GM12878 (cell line): Measurements from ENCODE around the gene ENOX2.

Experiments used
- CTCF ChIP-seq, 3 experiments: IDR thresholded peaks in 2 of 3; conservative IDR thresholded peaks in 1 of 3; 2 replicates each; pipeline ENCODE4 v1.5.1; 2011; ENCODE audit warnings: low read depth in 3 of 3, low read length in 3 of 3, mild to moderate bottlenecking in 3 of 3, control low read depth in 2 of 3, moderate library complexity in 2 of 3, inconsistent platforms in 1 of 3, mixed read lengths in 1 of 3; ENCODE audit not compliant: control insufficient read depth in 2 of 3, insufficient read depth in 1 of 3; ENCODE audit errors: extremely low read depth in 1 of 3
- CUX1 ChIP-seq: IDR thresholded peaks from 2 replicates; pipeline ENCODE4 v1.6.1; 2012; ENCODE audit warnings: improper control_type of control experiment, low read depth, low read length; ENCODE audit not compliant: insufficient replicate concordance
- E2F4 ChIP-seq: IDR thresholded peaks from 2 replicates; pipeline ENCODE4 v1.6.1; 2012; ENCODE audit warnings: low read depth, low read length, improper control_type of control experiment
- EZH2 ChIP-seq: IDR thresholded peaks from 2 replicates; pipeline ENCODE4 v1.6.1; 2012; ENCODE audit warnings: low read depth, mild to moderate bottlenecking, control low read depth, inconsistent platforms, low read length, borderline replicate concordance; ENCODE audit not compliant: control insufficient read depth
- POLR2A ChIP-seq: IDR thresholded peaks from 2 replicates; pipeline ENCODE4 v1.6.1; 2011; ENCODE audit warnings: low read depth, mild to moderate bottlenecking, low read length
- RAD51 ChIP-seq: fragments of 450-650 bp; IDR thresholded peaks from 2 replicates; pipeline ENCODE4 v1.6.1; 2016; ENCODE audit warnings: moderate library complexity, mild to moderate bottlenecking, inconsistent platforms
- RUNX3 ChIP-seq: IDR thresholded peaks from 2 replicates; pipeline ENCODE4 v1.6.1; 2012; ENCODE audit warnings: low read length, inconsistent platforms
- SKIL ChIP-seq: fragments of 450-650 bp; IDR thresholded peaks from 2 replicates; pipeline ENCODE4 v1.6.1; 2017; ENCODE audit warnings: mild to moderate bottlenecking, low read depth, inconsistent platforms; ENCODE audit not compliant: poor library complexity, severe bottlenecking
- ZNF687 ChIP-seq: fragments of 450-650 bp; IDR thresholded peaks from 2 replicates; pipeline ENCODE4 v1.6.1; 2017; ENCODE audit warnings: mild to moderate bottlenecking, moderate library complexity

GRCh38 chrX:130789793-130790192 lies 113.2 kb downstream of the ENOX2 start:
- no peak for TF ChIP-seq CUX1
- no peak for TF ChIP-seq EZH2
- TF ChIP-seq RUNX3, result no peak
- no peak for TF ChIP-seq E2F4
- no peak for TF ChIP-seq POLR2A
- no peak for TF ChIP-seq RAD51
- no peak for TF ChIP-seq ZNF687
- TF ChIP-seq SKIL, result no peak
- TF ChIP-seq CTCF (IDR thresholded peaks at IDR 0.05 in 2 of 3, conservative IDR thresholded peaks at IDR 0.05 in 1 of 3; ENCODE audit: control insufficient read depth in 2 of 3, extremely low read depth in 1 of 3, insufficient read depth in 1 of 3, low read depth in 3 of 3, low read length in 3 of 3), result no peak
